Frontal cortex (tissue), 4 donors: ENCODE measurements around the gene TRAF4. TPM values are rescaled to one million over a fixed set of nuclear protein-coding genes. Genes with fewer than 3 reads are reported as not detected.
"Not testable (repeated sequence)": the region's sequence is repeated elsewhere in the genome, so short reads cannot be mapped to it uniquely, and the experiment has no call there.

Experiments used
- DNase-seq, 2 donors: peaks; one replicate each; pipeline ENCODE4 v3.0.0; 2012; ENCODE audit warnings: low spot score in 2 of 2
- FAIRE-seq: peaks from 2 replicates; lab custom pipeline; 2012; peaks lifted over from hg19 to GRCh38; lab: Jason Lieb, UNC
- total RNA-seq: library from RNA; depleted of rRNA; stranded (reverse); fragments of >200 nt; gene quantifications from one replicate; pipeline ENCODE4 v1.2.3, GENCODE V29; 2014
- donor health status: control.
- donor health status: control.
- donor health status: control.

Gene TRAF4
- total RNA-seq, 1 donor from 2014 or later, result 60.3 TPM

DNA sequence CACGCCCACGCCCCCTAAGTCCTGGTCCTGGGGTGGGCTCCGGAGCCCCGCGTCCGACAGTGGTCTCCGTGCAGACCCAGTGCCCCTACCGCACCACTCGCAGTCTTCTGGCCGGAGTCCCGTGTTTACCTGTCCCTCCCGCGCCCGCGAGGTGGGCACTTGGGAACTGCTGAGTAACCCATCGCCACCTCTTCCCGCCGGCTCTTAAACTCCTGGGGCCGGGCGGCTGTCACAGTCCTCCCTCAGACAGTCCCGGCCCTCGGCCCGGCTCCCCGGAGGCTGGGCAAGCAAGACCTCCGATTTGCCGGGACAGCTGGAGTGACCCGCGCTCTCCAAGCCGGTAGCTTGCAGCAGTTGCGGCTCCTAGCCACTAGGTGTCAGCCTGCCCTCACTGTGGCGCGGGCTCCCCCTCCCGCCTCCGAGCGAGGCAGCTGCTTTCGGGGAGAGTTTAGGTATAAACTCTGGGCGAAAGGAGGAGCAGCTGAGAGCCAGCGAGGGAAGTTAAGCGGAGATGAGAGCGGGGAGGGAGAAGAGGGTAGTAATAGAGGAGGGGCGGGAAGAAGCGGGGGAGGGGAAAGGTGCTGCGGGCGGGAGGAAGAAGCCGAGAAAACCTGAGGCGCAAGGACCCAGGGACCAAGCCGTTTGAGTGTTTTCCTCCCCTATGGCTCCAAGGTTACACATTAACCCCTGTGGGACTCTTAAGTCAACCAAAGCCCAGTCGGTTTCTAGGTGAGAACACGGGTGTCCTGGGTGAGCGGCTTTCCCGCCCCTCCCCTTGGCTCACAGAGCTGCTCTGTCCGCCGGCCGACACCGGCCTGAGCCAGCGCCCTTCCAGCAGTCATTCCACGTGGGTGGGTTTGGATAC lies 17.0 kb upstream of the TRAF4 start:
- FAIRE-seq, result no peak
- peak; percentile 91 to 94 for DNase-seq

GRCh38 chr17:28728364-28729200 lies 15.2 kb upstream of the TRAF4 start, which contains the start of gene NEK8:
Gene NEK8, plus strand, starts transcription at chr17:28728788. Its CDS starts 26 bp downstream, at chr17:28728814.
- no peak for FAIRE-seq

GRCh38 chr17:28729950-28730330 lies 13.9 kb upstream of the TRAF4 start:
- FAIRE-seq (no peak), DNase-seq (no peak)

More at GRCh38 chr17:28728364-28729200, 15.2 kb upstream of the TRAF4 start, which contains the start of gene NEK8:
- DNase-seq, result peak; percentile 90 to 94

- FAIRE-seq (no peak), DNase-seq (no peak)
These were observed 10.5 kb upstream of the TRAF4 start for GRCh38 chr17:28733346-28733745.

- no peak for DNase-seq
- no peak for FAIRE-seq
These were observed 9.0 kb upstream of the TRAF4 start for GRCh38 chr17:28734712-28735241.

DNA sequence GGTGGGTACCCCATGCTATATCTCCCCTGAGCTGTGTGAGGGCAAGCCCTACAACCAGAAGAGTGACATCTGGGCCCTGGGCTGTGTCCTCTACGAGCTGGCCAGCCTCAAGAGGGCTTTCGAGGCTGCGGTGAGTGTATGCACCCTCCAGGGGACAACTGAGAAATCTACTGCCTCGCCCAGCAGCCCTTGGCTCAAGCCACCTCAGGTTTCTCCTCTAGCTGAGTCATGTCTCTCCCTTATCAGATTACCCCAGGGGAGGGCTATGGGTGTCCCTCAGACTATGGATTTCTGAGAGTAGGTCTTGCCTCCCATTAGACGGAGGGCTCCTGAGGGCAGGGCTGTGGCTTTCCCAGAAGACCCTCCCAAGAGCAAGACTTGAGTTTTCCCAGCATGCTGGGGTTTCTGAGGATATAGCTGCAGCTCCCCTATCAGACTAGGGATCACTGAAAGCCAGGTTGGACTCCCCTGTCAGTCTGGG lies 8.5 kb upstream of the TRAF4 start:
- DNase-seq, result no peak
- no peak for FAIRE-seq

DNA sequence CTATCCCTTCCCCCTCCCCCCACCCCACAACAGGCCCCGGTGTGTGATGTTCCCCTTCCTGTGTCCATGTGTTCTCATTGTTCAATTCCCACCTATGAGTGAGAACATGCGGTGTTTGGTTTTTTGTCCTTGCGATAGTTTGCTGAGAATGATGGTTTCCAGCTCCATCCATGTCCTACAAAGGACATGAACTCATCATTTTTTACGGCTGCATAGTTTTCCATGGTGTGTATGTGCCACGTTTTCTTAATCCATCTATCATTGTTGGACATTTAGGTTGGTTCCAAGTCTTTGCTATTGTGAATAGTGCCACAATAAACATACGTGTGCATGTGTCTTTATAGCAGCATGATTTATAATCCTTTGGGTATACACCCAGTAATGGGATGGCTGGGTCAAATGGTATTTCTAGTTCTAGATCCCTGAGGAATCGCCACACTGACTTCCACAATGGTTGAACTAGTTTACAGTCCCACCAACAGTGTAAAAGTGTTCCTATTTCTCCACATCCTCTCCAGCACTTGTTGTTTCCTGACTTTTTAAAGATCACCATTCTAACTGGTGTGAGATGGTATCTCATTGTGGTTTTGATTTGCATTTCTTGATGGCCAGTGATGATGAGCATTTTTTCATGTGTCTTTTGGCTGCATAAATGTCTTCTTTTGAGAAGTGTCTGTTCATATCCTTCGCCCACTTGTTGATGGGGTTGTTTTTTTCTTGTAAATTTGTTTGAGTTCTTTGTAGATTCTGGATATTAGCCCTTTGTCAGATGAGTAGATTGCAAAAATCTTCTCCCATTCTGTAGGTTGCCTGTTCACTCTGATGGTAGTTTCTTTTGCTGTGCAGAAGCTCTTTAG lies 7.7 kb upstream of the TRAF4 start:
- FAIRE-seq, DNase-seq: not testable (repeated sequence)

GRCh38 chr17:28737316-28737715 lies 6.5 kb upstream of the TRAF4 start:
- no peak for DNase-seq
- FAIRE-seq, result no peak

DNA sequence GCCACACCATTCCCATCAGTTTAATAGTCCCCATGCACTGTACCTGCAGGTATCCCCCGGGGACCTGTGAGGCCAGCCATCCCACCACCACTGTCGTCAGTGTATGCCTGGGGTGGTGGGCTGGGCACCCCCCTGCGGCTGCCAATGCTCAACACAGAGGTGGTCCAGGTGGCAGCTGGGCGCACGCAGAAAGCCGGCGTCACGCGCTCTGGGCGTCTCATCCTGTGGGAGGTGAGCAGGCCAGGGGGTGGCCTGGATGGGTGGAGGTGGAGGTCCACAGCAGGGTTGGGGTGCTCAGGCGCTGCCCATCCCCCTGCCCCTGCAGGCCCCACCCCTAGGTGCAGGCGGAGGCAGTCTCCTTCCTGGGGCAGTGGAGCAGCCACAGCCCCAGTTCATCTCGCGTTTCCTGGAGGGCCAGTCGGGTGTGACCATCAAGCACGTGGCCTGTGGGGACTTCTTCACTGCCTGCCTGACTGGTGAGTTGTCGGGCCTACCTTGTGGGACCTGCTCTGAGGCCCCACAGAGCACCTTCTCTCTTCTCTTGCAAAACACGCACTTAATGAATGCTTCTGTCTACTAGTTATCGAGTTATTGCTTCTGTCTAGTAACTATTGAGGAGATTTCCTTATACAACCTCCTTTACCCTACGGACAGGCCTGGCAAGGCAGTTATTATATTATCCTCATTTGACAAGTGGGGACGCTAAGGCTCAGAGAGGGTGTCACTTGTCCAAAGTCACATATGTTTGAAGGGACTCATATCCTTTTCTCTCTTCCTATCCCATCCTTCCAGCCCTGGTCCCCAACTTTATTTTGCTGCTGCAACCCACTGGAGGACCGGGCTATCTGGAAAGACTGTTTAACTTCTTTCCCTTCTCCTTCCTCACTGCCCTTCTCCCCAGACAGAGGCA lies 5.8 kb upstream of the TRAF4 start:
- DNase-seq (no peak), FAIRE-seq (no peak)

DNA sequence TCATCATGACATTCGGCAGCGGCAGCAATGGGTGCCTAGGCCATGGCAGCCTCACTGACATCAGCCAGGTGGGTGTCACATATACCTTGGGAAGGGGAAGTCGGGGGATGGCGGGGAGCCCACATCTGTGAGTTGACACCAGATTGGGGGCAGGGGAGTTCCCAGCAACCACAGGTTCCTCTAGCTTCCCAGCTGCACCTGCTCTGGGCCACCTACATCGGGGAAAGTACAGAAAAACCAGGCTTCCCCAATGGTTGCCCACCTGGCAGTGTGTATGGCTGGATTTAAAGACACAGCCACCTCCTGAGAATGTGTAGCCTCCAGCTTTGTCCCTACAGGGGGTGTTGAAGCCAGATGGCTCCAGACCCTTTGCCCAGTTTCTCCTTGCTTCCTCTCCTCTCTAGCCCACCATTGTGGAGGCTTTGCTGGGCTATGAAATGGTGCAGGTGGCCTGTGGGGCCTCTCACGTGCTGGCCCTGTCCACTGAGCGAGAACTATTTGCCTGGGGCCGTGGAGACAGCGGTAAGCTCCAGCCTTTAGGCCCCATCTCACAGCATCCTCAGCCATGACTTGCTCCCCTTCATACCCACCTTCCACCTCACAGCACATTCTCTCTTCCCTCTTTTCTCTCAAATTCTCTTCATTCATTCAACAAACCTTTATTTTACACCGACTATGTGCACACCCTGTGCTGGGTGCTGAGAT lies 5.0 kb upstream of the TRAF4 start:
- FAIRE-seq (no peak), DNase-seq (no peak)

- no peak for DNase-seq
- FAIRE-seq, result no peak
These were observed 3.1 kb upstream of the TRAF4 start for GRCh38 chr17:28740406-28741357.

GRCh38 chr17:28741358-28742349 lies 2.2 kb upstream of the TRAF4 start:
- DNase-seq, result peak in 1 of 2 donors; percentile 42

DNA sequence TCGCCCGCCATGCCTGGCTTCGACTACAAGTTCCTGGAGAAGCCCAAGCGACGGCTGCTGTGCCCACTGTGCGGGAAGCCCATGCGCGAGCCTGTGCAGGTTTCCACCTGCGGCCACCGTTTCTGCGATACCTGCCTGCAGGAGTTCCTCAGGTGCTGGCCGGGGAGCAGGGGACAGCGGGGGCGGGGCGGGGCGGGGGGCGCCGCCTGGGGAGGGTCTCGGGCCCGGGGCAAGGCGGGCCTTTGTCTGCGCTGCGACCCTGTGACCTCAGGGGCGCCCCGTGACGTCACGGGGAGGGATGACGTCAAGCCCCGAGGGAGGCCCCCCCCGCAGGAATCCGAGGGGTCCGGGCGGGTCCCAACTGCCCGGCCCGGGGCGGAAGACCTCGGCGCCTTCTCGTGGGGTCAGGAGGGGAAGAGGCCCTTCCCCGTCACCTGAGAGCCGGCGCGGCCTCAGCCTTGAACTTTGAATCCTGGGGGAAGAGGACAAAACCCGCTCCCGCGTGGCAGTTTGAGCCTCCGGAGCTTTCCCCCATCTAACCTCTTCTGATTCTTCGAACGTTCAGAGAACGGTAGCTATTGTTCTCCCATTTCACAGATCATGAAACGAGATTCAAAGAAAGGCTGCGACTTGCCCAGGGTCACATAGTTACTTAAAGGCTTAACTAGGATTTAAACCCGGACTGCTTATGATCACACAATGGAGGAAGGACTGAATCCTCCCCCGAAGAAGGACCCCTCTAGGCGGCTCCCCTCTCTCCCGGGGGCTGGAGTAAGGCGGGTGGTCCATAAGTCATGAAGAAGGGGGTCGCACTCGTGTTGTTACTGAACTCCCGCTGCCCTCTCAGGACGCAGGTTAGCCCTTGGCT lies 527 bp downstream of the TRAF4 start:
- FAIRE-seq (no peak), DNase-seq (peak; percentile 82 to 90)

More at GRCh38 chr17:28741358-28742349, 2.2 kb upstream of the TRAF4 start:
- no peak for FAIRE-seq

DNA sequence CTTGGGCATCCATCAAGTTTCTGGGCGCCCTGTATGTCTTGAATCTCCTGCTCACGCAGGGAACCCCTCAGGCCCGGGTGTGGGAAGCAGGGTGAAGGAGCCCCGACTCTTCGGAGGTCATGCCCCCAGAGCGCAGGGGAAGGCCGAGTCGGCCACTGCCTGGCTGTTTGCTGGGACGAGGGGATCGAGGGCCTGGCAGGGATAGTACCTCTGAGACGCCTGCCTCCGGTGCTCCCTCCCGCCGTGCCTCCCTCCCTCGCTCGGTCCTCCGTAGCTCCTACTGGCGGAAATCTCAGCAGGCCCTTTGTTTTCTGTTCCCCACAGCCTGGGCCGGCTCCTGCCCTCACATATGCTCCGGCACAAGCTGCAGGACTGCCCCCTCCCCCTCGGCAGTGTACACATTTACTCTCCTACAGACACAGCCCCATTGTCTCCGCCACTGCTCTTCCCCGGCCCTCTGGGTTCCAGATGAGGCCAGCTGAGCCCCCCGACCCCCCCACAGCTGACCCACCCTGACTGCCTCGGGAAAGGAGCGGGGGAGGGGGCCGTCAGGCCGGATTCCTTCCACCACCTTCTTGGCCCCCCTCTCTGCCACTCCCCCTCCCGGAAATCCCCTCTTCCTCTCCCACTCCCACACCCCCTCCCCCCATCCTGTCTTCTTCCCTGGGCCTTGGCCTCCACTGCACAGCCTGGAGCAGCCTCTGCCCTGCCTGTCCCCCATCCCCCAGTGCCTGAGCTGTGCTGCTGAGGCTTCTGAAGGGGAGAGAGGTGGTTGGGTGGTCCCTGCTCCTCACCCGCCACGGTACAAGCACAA lies 1.4 kb downstream of the TRAF4 start:
- DNase-seq (peak; percentile 64 to 84), FAIRE-seq (no peak)
